ENCODE data around the gene LPA. TPM values are rescaled to one million over a fixed set of nuclear protein-coding genes. Genes with fewer than 3 reads are reported as not detected.

Gene LPA
- total RNA-seq, 1 donor from 2014 or later, result not detected

- no peaks in the 10 kb centered on the region for H3K27me3 Mint-ChIP-seq (ENCODE audit: unreplicated experiment)
- no peaks in the 10 kb centered on the region for H3K36me3 Mint-ChIP-seq (ENCODE audit: unreplicated experiment)
- TF ChIP-seq CTCF (IDR thresholded peaks at IDR 0.05), result peak; percentile 32
- H3K27ac Mint-ChIP-seq (ENCODE audit: unreplicated experiment), result peak overlapping the region; percentile 91
- peak overlapping the region; percentile 94 for H3K4me3 Mint-ChIP-seq (ENCODE audit: unreplicated experiment)
- H3K4me1 Mint-ChIP-seq (ENCODE audit: unreplicated experiment), result peaks cover 9% of the 10 kb centered on the region
- H3K9me3 Mint-ChIP-seq (ENCODE audit: unreplicated experiment), result peaks cover 12% of the 10 kb centered on the region
- peak; percentile 93 for DNase-seq (ENCODE audit: extremely low spot score, unreplicated experiment)
Measured at GRCh38 chr6:160520043-160520904, 143.8 kb downstream of the LPA start.

- Mint-ChIP-seq H3K36me3 (ENCODE audit: unreplicated experiment) (no peaks in the 10 kb centered on the region), H3K9me3 (ENCODE audit: unreplicated experiment) (peaks cover 18% of the 10 kb centered on the region), H3K4me1 (ENCODE audit: unreplicated experiment) (peaks cover 9% of the 10 kb centered on the region), H3K4me3 (ENCODE audit: unreplicated experiment) (peak overlapping the region; percentile 94), H3K27ac (ENCODE audit: unreplicated experiment) (peak overlapping the region; percentile 91), H3K27me3 (ENCODE audit: unreplicated experiment) (peaks cover 3% of the 10 kb centered on the region)
- DNase-seq (ENCODE audit: extremely low spot score, unreplicated experiment), result no peak
- peak; percentile 96 for TF ChIP-seq CTCF (IDR thresholded peaks at IDR 0.05)
Measured at GRCh38 chr6:160519603-160520042, 144.5 kb downstream of the LPA start.

GRCh38 chr6:160519133-160519532 is 144.9 kb downstream of the LPA start:
- no peak for TF ChIP-seq CTCF (IDR thresholded peaks at IDR 0.05)
- H3K4me1 Mint-ChIP-seq (ENCODE audit: unreplicated experiment), result peaks cover 9% of the 10 kb centered on the region
- peaks cover 5% of the 10 kb centered on the region for H3K27me3 Mint-ChIP-seq (ENCODE audit: unreplicated experiment)
- peaks cover 22% of the 10 kb centered on the region for H3K9me3 Mint-ChIP-seq (ENCODE audit: unreplicated experiment)
- H3K36me3 Mint-ChIP-seq (ENCODE audit: unreplicated experiment), result no peaks in the 10 kb centered on the region
- no peak for DNase-seq (ENCODE audit: extremely low spot score, unreplicated experiment)
- H3K27ac Mint-ChIP-seq (ENCODE audit: unreplicated experiment), result no peak overlapping the region
- no peak overlapping the region for H3K4me3 Mint-ChIP-seq (ENCODE audit: unreplicated experiment)

DNA sequence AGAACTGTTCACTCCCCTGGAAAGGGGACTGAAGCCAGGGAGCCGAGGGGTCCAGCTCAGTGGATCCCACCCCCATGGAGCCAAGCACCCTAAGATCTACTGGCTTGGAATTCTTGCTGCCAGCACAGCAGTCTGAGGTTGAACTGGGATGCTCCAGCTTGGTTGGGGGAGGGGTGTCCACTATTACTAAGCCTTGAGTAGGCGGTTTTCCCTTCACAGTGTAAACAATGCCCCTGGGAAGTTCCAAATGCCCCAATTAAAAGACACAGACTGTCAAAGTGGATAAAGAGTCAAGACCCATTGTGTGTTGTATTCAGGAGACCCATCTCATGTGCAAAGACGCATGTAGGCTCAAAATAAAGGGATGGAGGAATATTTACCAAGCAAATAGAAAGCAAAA is 150.2 kb downstream of the LPA start:
- no peaks in the 10 kb centered on the region for H3K4me1 Mint-ChIP-seq (ENCODE audit: unreplicated experiment)
- peaks cover 5% of the 10 kb centered on the region for H3K27me3 Mint-ChIP-seq (ENCODE audit: unreplicated experiment)
- no peak for TF ChIP-seq CTCF (IDR thresholded peaks at IDR 0.05)
- no peaks in the 10 kb centered on the region for H3K36me3 Mint-ChIP-seq (ENCODE audit: unreplicated experiment)
- no peak for DNase-seq (ENCODE audit: extremely low spot score, unreplicated experiment)
- no peak overlapping the region for H3K4me3 Mint-ChIP-seq (ENCODE audit: unreplicated experiment)
- H3K27ac Mint-ChIP-seq (ENCODE audit: unreplicated experiment), result no peak overlapping the region
- H3K9me3 Mint-ChIP-seq (ENCODE audit: unreplicated experiment), result peaks cover 25% of the 10 kb centered on the region

- Mint-ChIP-seq H3K27ac (ENCODE audit: unreplicated experiment) (no peak overlapping the region), H3K4me3 (ENCODE audit: unreplicated experiment) (no peak overlapping the region), H3K4me1 (ENCODE audit: unreplicated experiment) (no peaks in the 10 kb centered on the region), H3K36me3 (ENCODE audit: unreplicated experiment) (no peaks in the 10 kb centered on the region), H3K27me3 (ENCODE audit: unreplicated experiment) (peaks cover 5% of the 10 kb centered on the region), H3K9me3 (ENCODE audit: unreplicated experiment) (peaks cover 16% of the 10 kb centered on the region)
- DNase-seq (ENCODE audit: extremely low spot score, unreplicated experiment), result no peak
- no peak for TF ChIP-seq CTCF (IDR thresholded peaks at IDR 0.05)
Measured at GRCh38 chr6:160510976-160511617, 153.0 kb downstream of the LPA start.

Measured in osteocyte (in vitro differentiated cells).